ENCODE data around the gene PIGK. TPM values are rescaled to one million over a fixed set of nuclear protein-coding genes. Genes with fewer than 3 reads are reported as not detected.

Gene PIGK
- total RNA-seq, 1 experiment from 2014 or later, result 23.3 TPM

- RAD21 ChIA-PET (ENCODE audit: low non-redundant PET in 1 of 2, low total read pairs in 2 of 2, uncharacterized antibody in 2 of 2, unreplicated experiment in 2 of 2), result no interaction called here
Measured at GRCh38 chr1:77064246-77064645, 155.0 kb downstream of the PIGK start.

More at GRCh38 chr1:77064246-77064645, 155.0 kb downstream of the PIGK start:
- Histone ChIP-seq H3K27ac (ENCODE audit: low read depth, low read length) (no peak overlapping the region), H3K4me2 (ENCODE audit: low read length) (no peak overlapping the region), H3K4me1 (ENCODE audit: control insufficient read depth in 1 of 2, insufficient read depth in 2 of 2, low read length in 2 of 2) (peaks cover 0 to 9% of the 10 kb centered on the region in 2 experiments; a peak in 2 of 4 replicates), H3K9me2 (ENCODE audit: insufficient read depth) (no peaks in the 10 kb centered on the region), H2AFZ (ENCODE audit: low read depth, low read length, poor library complexity, severe bottlenecking) (no peak overlapping the region), H3K27me3 (ENCODE audit: insufficient read depth, low read length) (no peaks in the 10 kb centered on the region), H4K20me1 (ENCODE audit: insufficient read depth) (no peaks in the 10 kb centered on the region), H3K79me2 (ENCODE audit: insufficient read depth, low read length) (no peaks in the 10 kb centered on the region), H3K9ac (ENCODE audit: low read length) (no peak overlapping the region), H3K36me3 (ENCODE audit: control insufficient read depth in 1 of 2, insufficient read depth in 2 of 2, low read length in 2 of 2) (no peaks in the 10 kb centered on the region), H3K9me3 (ENCODE audit: control insufficient read depth in 1 of 2, insufficient read depth in 1 of 2, low read depth in 1 of 2, low read length in 2 of 2) (no peaks in the 10 kb centered on the region), H3K4me3 (replicated peaks in 1 of 2; ENCODE audit: low read depth in 1 of 2, low read length in 2 of 2) (no peak overlapping the region)
- ChIA-PET POLR2A (no interaction called here), CTCF (no interaction called here)
- DNase-seq (ENCODE audit: low read depth, low spot score) (no peak), ATAC-seq (no peak)
- no peak for TF ChIP-seq ELF1 (IDR thresholded peaks at IDR 0.05; ENCODE audit: borderline replicate concordance, low read depth)
- no peak for TF ChIP-seq POLR2AphosphoS5 (IDR thresholded peaks at IDR 0.05; ENCODE audit: low read depth, low read length)
- no peak for TF ChIP-seq ZNF274 (IDR thresholded peaks at IDR 0.05; ENCODE audit: low read depth, low read length)
- TF ChIP-seq ATF3 (IDR thresholded peaks at IDR 0.05), result no peak
- no peak for TF ChIP-seq POLR2A (IDR thresholded peaks at IDR 0.05; ENCODE audit: borderline replicate concordance, extremely low read depth, insufficient read depth, insufficient read length)
- no peak for TF ChIP-seq FOSL1 (IDR thresholded peaks at IDR 0.05; ENCODE audit: low read depth)
- no peak for TF ChIP-seq SIN3A (IDR thresholded peaks at IDR 0.05; ENCODE audit: low read depth)
- no peak for TF ChIP-seq CBX3 (IDR thresholded peaks at IDR 0.05; ENCODE audit: low read depth)
- TF ChIP-seq, protein P1, sequence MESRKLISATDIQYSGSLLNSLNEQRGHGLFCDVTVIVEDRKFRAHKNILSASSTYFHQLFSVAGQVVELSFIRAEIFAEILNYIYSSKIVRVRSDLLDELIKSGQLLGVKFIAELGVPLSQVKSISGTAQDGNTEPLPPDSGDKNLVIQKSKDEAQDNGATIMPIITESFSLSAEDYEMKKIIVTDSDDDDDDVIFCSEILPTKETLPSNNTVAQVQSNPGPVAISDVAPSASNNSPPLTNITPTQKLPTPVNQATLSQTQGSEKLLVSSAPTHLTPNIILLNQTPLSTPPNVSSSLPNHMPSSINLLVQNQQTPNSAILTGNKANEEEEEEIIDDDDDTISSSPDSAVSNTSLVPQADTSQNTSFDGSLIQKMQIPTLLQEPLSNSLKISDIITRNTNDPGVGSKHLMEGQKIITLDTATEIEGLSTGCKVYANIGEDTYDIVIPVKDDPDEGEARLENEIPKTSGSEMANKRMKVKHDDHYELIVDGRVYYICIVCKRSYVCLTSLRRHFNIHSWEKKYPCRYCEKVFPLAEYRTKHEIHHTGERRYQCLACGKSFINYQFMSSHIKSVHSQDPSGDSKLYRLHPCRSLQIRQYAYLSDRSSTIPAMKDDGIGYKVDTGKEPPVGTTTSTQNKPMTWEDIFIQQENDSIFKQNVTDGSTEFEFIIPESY (IDR thresholded peaks at IDR 0.05; ENCODE audit: extremely low read depth, insufficient replicate concordance, low read length), result no peak
- no peak for TF ChIP-seq RAD21 (IDR thresholded peaks at IDR 0.05; ENCODE audit: low read depth)
- TF ChIP-seq JUND (IDR thresholded peaks at IDR 0.05), result no peak
- no peak for TF ChIP-seq CEBPB (IDR thresholded peaks at IDR 0.05; ENCODE audit: low read depth)
- no peak for TF ChIP-seq SP1 (IDR thresholded peaks at IDR 0.05; ENCODE audit: low read depth)
- no peak for TF ChIP-seq TCF7L2 (IDR thresholded peaks at IDR 0.05; ENCODE audit: borderline replicate concordance, extremely low read depth, insufficient read depth, insufficient read length)
- no peak for TF ChIP-seq EZH2 (IDR thresholded peaks at IDR 0.05)
- TF ChIP-seq ZFX (IDR thresholded peaks at IDR 0.05), result no peak
- no peak for TF ChIP-seq MAX (IDR thresholded peaks at IDR 0.05)
- no peak for TF ChIP-seq CTCF (IDR thresholded peaks at IDR 0.05 in 2 of 3, conservative IDR thresholded peaks at IDR 0.05 in 1 of 3; ENCODE audit: borderline replicate concordance in 1 of 3, insufficient read depth in 1 of 3, low read depth in 2 of 3, low read length in 2 of 3)
- TF ChIP-seq, protein P2, sequence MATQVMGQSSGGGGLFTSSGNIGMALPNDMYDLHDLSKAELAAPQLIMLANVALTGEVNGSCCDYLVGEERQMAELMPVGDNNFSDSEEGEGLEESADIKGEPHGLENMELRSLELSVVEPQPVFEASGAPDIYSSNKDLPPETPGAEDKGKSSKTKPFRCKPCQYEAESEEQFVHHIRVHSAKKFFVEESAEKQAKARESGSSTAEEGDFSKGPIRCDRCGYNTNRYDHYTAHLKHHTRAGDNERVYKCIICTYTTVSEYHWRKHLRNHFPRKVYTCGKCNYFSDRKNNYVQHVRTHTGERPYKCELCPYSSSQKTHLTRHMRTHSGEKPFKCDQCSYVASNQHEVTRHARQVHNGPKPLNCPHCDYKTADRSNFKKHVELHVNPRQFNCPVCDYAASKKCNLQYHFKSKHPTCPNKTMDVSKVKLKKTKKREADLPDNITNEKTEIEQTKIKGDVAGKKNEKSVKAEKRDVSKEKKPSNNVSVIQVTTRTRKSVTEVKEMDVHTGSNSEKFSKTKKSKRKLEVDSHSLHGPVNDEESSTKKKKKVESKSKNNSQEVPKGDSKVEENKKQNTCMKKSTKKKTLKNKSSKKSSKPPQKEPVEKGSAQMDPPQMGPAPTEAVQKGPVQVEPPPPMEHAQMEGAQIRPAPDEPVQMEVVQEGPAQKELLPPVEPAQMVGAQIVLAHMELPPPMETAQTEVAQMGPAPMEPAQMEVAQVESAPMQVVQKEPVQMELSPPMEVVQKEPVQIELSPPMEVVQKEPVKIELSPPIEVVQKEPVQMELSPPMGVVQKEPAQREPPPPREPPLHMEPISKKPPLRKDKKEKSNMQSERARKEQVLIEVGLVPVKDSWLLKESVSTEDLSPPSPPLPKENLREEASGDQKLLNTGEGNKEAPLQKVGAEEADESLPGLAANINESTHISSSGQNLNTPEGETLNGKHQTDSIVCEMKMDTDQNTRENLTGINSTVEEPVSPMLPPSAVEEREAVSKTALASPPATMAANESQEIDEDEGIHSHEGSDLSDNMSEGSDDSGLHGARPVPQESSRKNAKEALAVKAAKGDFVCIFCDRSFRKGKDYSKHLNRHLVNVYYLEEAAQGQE (IDR thresholded peaks at IDR 0.05; ENCODE audit: low read depth), result no peak
- TF ChIP-seq EZH2phosphoT487 (IDR thresholded peaks at IDR 0.05; ENCODE audit: borderline replicate concordance), result no peak
- no TSS peak for BruUV-seq (replicated peaks)
- intact Hi-C loops (cut with micrococcal nuclease), result no loop called here

Measured in HCT116 (cell line).